ENCODE measurements around the gene PTGS1.

PTGS1 gene

GRCh38 chr9:122338536-122338935 lies 32.3 kb upstream of the PTGS1 start:
- Histone ChIP-seq H3K36me3 (ENCODE audit: control insufficient read depth, insufficient read depth, low read length) (no peaks in the 10 kb centered on the region), H3K9ac (no peak overlapping the region), H3K27ac (no peak overlapping the region), H3K4me2 (ENCODE audit: low read length) (no peak overlapping the region), H3K4me3 (ENCODE audit: low read depth, low read length) (no peak overlapping the region), H2AFZ (no peak overlapping the region), H3K79me2 (no peaks in the 10 kb centered on the region), H3K27me3 (ENCODE audit: control insufficient read depth, insufficient read depth, low read length) (no peaks in the 10 kb centered on the region), H3K4me1 (no peaks in the 10 kb centered on the region), H3K9me3 (ENCODE audit: control insufficient read depth, low read length) (no peaks in the 10 kb centered on the region)
- no peak for TF ChIP-seq CTCF (IDR thresholded peaks at IDR 0.05)

GRCh38 chr9:122338994-122339393 lies 31.8 kb upstream of the PTGS1 start:
- Histone ChIP-seq H3K4me1 (no peaks in the 10 kb centered on the region), H3K4me2 (ENCODE audit: low read length) (no peak overlapping the region), H3K79me2 (no peaks in the 10 kb centered on the region), H3K27me3 (ENCODE audit: control insufficient read depth, insufficient read depth, low read length) (no peaks in the 10 kb centered on the region), H3K4me3 (ENCODE audit: low read depth, low read length) (no peak overlapping the region), H3K9ac (no peak overlapping the region), H3K27ac (no peak overlapping the region), H3K36me3 (ENCODE audit: control insufficient read depth, insufficient read depth, low read length) (no peaks in the 10 kb centered on the region), H3K9me3 (ENCODE audit: control insufficient read depth, low read length) (no peaks in the 10 kb centered on the region), H2AFZ (no peak overlapping the region)
- TF ChIP-seq CTCF (IDR thresholded peaks at IDR 0.05): no peak

GRCh38 chr9:122339579-122339978 lies 31.2 kb upstream of the PTGS1 start:
- H3K9me3 ChIP-seq (ENCODE audit: control insufficient read depth, low read length): no peaks in the 10 kb centered on the region
- no peaks in the 10 kb centered on the region for H3K4me1 ChIP-seq
- H3K4me3 ChIP-seq (ENCODE audit: low read depth, low read length): no peak overlapping the region
- H3K79me2 ChIP-seq: no peaks in the 10 kb centered on the region
- no peaks in the 10 kb centered on the region for H3K36me3 ChIP-seq (ENCODE audit: control insufficient read depth, insufficient read depth, low read length)
- H2AFZ ChIP-seq: no peak overlapping the region
- no peak overlapping the region for H3K9ac ChIP-seq
- no peak for TF ChIP-seq CTCF (IDR thresholded peaks at IDR 0.05)
- H3K4me2 ChIP-seq (ENCODE audit: low read length): no peak overlapping the region
- H3K27me3 ChIP-seq (ENCODE audit: control insufficient read depth, insufficient read depth, low read length): no peaks in the 10 kb centered on the region
- no peak overlapping the region for H3K27ac ChIP-seq

GRCh38 chr9:122340161-122340560 lies 30.7 kb upstream of the PTGS1 start:
- H3K4me1 ChIP-seq: no peaks in the 10 kb centered on the region
- no peak overlapping the region for H3K27ac ChIP-seq
- no peak overlapping the region for H3K4me2 ChIP-seq (ENCODE audit: low read length)
- no peak overlapping the region for H3K9ac ChIP-seq
- H3K27me3 ChIP-seq (ENCODE audit: control insufficient read depth, insufficient read depth, low read length): no peaks in the 10 kb centered on the region
- H3K4me3 ChIP-seq (ENCODE audit: low read depth, low read length): no peak overlapping the region
- H3K36me3 ChIP-seq (ENCODE audit: control insufficient read depth, insufficient read depth, low read length): no peaks in the 10 kb centered on the region
- H3K9me3 ChIP-seq (ENCODE audit: control insufficient read depth, low read length): no peaks in the 10 kb centered on the region
- no peak overlapping the region for H2AFZ ChIP-seq
- H3K79me2 ChIP-seq: no peaks in the 10 kb centered on the region
- TF ChIP-seq CTCF (IDR thresholded peaks at IDR 0.05): no peak

GRCh38 chr9:122342323-122343050 lies 28.3 kb upstream of the PTGS1 start:
- H3K4me2 ChIP-seq (ENCODE audit: low read length): no peak overlapping the region
- no peak for TF ChIP-seq CTCF (IDR thresholded peaks at IDR 0.05)
- H3K27ac ChIP-seq: no peak overlapping the region
- no peak overlapping the region for H2AFZ ChIP-seq
- no peaks in the 10 kb centered on the region for H3K79me2 ChIP-seq
- H3K27me3 ChIP-seq (ENCODE audit: control insufficient read depth, insufficient read depth, low read length): no peaks in the 10 kb centered on the region
- H3K4me3 ChIP-seq (ENCODE audit: low read depth, low read length): no peak overlapping the region
- H3K9ac ChIP-seq: no peak overlapping the region
- no peaks in the 10 kb centered on the region for H3K36me3 ChIP-seq (ENCODE audit: control insufficient read depth, insufficient read depth, low read length)
- no peaks in the 10 kb centered on the region for H3K9me3 ChIP-seq (ENCODE audit: control insufficient read depth, low read length)
- H3K4me1 ChIP-seq: peaks cover 2% of the 10 kb centered on the region
